Ovary (tissue), 3 donors: ENCODE results near the gene CLCN1.

ENCODE experiments used
- POLR2A ChIP-seq: fragments of 450-650 bp; IDR thresholded peaks from one replicate; pipeline ENCODE4 v1.6.1; 2017; ENCODE audit warnings: antibody characterized with exemption, mild to moderate bottlenecking, moderate library complexity
- TF ChIP-seq, protein P1 (sequence below), 3 donors: fragments of 450-650 bp in 2 of 3; fragments of 200-600 bp in 1 of 3; IDR thresholded peaks; one replicate each; pipeline versions ENCODE4 v1.5.1 to v1.8.0; 2016 to 2022; ENCODE audit warnings: antibody characterized with exemption in 3 of 3, mild to moderate bottlenecking in 1 of 3
- donor health status: DM: no; HTN: no; CAD: no.

DNA sequence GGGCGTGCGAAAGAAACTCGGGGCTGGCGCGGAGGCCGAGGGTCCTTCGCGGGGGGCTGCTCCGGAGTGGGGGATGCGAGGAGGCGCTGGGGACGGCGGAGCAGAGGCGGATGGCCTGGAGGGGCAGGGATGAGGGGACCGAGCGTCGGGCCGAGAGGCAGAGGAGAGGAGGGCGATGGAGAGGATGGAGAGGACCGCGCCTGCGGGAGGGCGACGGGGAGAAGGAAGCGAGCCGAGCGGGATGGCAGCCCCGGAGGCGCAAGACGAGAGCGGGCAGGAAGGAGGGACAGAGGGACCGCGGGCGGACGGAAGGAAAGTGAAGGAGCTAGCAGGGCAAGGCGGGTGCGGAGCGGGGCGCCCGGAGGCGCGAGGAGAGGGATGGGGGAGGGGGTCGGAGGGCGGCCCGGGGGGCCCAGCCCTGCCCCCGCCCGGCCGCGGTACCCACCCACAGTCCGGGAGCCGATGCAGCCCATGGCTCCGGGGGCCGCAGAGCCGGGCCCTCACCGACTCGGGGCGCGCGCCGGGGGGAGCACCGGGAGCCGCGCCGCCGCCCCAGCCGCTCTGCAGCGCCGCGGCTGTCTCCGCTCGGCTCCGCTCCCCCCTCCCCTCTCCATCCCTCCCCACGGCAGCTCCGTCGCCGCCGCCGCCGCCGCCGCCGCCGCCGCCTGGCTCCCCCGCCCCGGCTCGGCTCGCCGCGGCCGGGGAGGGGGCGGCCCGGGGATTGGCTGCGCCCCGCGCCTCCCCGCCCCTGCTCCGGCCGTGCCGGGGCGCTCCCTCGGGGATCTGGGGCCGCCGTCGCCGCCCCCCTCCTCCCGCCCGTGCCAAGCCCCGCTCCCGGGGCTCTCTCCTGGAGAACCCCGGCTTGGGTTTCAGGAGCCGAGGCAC lies 46.5 kb downstream of the CLCN1 start, which contains the start of gene FAM131B:
- TF ChIP-seq, protein P1, sequence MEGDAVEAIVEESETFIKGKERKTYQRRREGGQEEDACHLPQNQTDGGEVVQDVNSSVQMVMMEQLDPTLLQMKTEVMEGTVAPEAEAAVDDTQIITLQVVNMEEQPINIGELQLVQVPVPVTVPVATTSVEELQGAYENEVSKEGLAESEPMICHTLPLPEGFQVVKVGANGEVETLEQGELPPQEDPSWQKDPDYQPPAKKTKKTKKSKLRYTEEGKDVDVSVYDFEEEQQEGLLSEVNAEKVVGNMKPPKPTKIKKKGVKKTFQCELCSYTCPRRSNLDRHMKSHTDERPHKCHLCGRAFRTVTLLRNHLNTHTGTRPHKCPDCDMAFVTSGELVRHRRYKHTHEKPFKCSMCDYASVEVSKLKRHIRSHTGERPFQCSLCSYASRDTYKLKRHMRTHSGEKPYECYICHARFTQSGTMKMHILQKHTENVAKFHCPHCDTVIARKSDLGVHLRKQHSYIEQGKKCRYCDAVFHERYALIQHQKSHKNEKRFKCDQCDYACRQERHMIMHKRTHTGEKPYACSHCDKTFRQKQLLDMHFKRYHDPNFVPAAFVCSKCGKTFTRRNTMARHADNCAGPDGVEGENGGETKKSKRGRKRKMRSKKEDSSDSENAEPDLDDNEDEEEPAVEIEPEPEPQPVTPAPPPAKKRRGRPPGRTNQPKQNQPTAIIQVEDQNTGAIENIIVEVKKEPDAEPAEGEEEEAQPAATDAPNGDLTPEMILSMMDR (IDR thresholded peaks at IDR 0.05): no peak
- no peak for TF ChIP-seq POLR2A
